SH-SY5Y (cell line): ENCODE data around the gene IGFL4.

Source experiments
- GATA2 ChIP-seq: IDR thresholded peaks from 2 replicates; pipeline ENCODE4 v1.6.1; 2011; ENCODE audit warnings: mild to moderate bottlenecking, low read depth, low read length
- GATA3 ChIP-seq: IDR thresholded peaks from 2 replicates; pipeline ENCODE4 v1.6.1; 2011; ENCODE audit warnings: low read depth, mild to moderate bottlenecking, low read length, moderate library complexity

Gene IGFL4

DNA sequence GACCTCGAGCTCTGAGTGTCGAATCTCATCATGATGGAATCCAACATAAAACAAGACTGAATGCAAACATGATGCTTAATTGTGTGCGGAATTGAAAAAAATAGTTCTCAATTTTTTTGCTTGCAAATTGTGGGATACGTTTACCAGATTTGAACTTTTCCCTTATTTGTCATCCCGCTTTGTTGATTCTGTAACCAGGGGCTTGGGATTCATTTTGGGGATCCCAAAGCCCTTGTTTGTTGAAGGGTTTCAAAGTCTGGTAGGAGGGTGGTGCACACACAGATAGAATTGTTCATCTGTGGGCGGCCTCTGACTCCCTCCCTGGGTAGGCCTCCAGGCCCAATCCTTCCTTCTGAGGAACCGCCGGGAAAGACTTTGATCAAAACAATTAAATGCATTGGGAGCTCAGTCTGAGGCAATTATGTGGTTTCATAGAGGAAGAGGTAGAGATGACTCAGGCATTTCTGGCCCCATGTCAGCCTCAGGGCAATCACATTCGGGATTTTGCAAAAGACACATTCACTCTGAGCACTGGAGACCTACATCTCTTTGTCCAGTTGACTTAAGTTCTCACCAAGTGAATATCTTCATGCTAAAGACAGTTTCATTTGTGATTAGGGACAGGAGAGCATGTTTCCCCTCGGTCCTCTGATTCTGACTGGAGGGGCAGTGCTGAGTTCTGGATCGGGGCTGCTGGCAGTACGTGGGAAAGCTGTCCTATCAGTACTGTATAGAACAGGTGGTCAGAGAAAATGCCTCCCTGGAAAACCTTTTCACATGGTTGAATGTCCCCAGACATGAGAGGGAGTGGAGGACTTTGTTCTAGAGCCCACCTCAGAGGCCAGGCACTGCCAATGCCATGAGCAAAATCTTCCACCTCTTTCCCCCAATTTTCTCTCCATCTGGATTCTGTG, 27.8 kb upstream of the IGFL4 start:
- TF ChIP-seq GATA3 (no peak), GATA2 (no peak)

DNA sequence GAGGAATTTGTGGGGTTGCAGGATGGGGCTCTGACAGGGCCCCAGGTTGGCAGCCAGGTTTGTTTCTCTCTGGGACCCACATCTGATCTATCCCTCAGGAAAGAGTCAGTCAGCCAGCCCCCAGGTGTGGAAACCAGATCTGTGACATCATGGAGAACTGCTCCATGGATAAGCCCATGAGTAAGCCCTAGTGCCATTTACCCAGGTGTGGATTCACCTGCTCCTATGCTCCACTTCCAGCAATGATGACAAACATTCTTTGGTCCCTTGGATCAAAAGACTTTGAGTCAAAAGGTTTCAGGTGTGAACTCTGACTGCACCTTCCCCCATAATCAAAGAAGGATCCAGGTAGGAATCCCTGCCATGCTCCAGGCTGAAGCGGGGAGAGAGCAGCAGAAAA, 26.9 kb upstream of the IGFL4 start:
- TF ChIP-seq GATA3 = no peak
- no peak for TF ChIP-seq GATA2

DNA sequence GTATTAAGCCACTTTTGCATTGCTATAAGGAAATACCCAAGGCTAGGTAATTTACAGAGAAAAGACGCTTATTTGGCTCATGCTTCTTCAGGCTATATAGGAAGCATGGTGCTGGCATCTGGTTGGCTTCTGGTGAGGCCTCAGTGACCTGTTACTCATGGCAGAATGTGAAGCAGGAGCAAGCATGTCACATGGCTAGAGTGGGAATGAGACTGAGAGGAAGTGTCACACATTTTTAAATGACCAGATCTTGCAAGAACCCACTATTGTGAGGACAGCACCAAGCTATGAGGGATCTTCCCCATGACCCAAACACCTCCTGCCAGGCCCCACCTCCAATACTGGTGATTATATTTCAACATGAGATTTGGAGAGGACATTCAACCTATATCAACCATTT, 25.7 kb upstream of the IGFL4 start:
- no peak for TF ChIP-seq GATA3
- TF ChIP-seq GATA2 = no peak

DNA sequence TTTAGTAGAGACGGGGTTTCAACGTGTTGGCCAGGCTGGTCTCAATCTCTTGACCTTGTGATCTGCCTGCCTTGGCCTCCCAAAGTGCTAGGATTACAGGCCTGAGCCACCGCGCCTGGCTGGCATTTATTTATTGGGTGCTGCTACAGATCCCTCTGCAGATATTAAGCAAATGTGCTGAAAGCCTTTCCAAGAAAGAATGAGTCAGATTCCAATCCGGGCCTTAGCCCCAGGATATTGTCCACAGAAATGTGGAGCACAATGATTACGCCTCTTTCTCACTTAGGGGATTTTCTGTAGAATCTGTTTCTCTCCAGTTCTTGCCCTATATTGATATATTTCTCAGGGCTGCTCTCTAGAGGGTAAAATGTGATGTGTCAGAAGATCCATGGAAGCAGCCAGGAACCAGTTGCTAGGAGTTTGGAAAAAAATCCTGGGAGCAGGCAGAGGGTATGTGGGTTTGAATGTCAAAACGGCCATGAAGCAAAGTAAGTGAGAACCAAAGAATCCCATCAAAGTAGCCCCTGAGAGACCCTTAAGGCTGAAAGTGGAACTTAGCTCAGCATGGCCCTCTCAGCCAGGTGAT, 24.8 kb upstream of the IGFL4 start:
- no peak for TF ChIP-seq GATA2
- TF ChIP-seq GATA3 = no peak

DNA sequence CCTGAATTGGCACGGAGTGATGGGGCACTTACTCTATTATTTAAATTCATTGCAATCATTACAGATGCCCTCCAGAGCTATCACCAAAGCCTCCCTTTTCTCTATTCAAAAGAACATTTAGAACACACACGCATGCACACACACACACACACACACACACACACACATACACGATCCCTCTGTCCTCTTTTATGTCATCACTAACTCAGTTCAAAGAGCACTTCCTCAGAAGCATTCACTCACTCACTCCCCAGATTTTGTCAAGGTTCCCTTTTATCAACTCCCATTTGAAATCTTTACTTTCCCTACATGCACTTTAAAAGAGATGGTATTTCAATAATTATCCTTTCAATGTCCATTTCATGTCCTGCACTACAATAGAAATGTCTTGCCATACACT, 22.4 kb upstream of the IGFL4 start:
- TF ChIP-seq GATA2 (no peak), GATA3 (no peak)

DNA sequence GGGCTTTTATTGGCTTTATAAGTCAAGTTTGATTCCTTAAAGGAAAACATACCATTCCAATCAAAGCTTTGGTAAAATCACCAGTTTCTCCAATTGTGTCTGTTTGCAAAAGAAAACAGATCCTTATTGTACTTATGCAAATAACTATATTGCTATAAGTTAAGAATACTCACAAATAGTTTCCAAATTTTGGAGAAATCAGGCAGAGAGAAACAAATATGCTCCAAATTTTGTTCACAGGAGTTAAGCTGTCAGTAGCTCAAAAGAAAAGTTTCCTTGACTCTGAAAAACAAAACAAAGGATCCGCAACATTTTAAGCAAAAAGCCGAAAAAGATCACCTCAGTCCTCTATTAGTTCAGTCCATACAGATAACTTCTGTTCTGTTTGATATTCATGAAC, 19.2 kb upstream of the IGFL4 start:
- TF ChIP-seq GATA3 = no peak
- no peak for TF ChIP-seq GATA2

DNA sequence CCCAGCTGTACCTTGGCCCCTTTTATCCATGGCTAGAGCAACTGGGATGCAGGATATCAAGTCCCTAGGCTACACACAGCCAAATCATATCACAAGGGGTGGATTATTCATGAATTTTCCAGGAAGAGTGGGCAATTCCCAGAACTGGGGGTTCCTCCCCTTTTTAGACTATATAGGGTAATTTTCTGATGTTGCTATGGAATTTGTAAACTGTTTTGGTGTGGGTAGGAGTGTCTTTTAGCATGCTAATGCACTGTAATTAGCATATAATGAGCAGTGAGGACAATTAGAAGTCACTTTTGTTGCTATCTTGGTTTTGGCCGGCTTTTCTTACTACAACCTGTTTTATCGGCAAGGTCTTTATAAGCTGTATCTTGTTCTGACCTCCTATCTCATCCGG, 18.0 kb upstream of the IGFL4 start:
- TF ChIP-seq GATA3 (no peak), GATA2 (no peak)

DNA sequence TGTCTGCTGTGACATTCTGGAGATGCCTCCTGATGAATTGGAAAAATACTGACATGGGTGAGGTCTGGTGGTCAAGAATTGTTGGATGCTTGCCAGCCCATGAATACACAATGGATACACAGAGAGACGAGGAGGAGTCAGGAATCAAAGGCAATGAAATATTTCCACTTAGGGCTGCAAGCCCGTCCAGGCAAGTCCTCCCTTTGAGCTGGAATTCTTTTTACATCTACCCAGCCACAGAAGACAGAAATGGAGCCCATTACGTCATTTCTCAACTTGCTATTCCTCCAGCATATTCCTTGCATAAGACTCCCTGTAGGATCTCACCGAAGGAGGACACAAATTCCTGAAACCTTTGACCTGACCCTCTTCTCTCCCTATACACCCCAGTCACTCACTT, 15.7 kb upstream of the IGFL4 start:
- no peak for TF ChIP-seq GATA3
- TF ChIP-seq GATA2 = no peak

DNA sequence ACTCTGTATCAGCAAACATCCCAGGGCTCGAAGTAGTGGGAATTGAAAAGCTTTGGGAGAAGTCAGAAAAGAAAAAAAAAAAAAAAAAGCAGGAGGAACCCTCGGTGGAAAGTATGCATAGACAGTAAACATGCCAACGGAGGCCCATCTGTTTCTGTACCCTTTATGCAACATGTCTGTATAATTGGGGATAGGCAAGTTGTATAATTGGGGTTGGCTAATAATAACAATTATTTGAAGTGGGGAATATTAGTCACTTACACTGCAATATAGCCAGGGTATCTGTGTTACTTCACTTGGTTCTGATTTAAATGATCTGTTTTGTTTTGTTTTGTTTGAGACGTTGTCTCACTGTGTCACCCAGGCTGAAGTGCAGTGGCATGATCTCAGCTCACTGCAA, 12.1 kb upstream of the IGFL4 start:
- TF ChIP-seq GATA3 (no peak), GATA2 (no peak)

DNA sequence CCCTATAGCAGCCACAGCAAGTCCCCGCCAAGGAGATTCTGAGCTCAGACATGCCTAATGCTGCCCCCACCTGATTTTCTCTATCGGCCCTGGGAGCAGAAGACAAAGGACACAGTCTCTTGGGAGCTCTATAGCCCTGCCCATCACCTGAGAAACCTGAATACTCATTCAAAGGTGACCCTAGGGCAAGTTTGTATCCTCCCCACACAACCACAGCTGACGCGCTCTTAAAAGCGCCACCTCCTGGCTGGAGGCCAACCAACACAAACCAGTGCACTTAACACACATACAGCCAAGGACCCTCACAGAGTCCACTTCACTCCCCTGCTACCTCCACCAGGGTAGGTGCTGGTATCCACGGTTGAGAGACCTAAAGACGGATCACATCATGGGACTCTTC, 8.8 kb upstream of the IGFL4 start:
- TF ChIP-seq GATA3 (no peak), GATA2 (no peak)

DNA sequence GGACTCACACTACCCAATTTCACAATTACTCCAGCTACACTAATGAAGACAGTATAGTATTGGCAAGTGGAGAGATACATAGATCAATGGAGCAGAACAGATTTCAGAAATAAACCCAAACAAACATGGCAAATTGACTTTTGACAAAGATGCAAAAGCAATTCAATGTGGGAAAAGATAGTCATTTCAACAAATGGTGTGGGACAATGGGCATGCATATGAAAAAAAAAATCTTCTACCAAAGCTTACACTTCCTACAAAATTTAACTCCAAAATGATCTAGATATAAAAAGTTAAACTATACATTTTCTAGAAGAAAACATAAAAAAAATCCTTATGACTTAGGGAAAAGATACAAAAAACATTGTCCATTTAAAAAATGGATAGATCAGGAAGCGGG, 2.7 kb upstream of the IGFL4 start:
- TF ChIP-seq GATA3 (no peak), GATA2 (no peak)

DNA sequence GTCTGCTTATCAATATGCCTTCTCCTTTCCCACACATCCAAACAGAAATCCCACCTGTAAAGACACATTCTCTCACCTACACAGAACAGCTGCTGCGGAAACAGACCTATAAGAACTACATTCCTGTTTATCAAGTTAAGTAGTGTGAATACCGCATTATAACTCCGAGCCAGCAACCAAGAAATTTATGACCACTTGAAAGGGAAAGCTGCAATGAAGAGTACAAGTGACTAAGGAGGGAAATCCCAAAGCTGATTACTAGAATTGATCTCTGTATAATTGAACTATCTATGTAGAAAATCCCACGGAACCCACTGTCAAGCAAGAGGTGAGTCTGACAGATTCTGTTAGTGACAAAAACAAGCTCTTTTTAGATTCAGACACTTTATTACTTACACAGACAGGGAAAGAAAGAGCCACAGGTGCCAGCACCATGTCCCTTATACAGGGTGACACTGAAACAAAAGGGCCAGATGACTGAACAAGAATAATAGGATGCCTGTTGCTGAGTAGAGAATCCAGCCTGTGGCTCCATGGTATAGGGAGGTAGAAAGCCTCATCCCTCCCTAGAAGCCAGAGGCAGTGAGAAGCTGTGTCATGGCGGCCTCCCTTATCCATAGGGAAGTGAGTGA, 1.6 kb upstream of the IGFL4 start:
- TF ChIP-seq GATA3 (no peak), GATA2 (no peak)

DNA sequence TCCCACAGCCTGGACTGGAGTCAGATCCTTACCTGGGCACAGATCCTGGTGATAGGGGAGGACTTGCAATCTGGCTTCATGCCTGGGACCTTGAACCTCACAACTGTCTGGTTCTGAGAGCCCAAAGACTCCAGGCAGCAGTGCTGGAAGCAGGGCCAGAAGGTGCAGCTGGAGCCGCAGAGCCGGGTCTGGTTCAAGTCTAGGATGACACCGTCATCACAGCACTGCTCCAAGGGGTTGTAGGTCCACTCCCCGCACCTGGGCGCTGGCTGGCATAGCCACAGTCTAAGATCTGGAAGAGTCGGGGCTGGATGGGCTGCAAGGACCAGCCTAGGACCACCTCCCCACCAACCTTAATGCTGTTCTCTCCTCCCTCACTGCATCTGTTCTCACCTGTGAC, 677 bp downstream of the IGFL4 start:
- no peak for TF ChIP-seq GATA2
- no peak for TF ChIP-seq GATA3

DNA sequence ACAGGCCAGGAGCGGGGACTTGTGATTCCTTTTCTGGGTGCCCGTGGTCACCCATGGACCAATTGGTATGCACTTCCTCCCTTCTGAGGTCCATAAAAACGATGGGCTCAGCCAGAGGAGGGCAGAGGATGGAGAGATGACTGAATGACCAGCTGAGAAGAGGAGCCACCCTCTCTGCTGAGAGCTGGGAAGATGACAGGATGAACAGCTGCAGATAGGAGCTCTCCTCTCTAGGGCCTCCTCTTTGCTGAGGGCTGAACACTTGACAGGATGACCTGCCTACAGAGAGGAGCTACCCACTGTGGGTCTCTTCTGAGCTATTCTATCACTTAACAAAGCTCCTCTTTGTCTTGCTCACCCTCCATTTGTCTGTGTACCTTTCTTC, 4.1 kb downstream of the IGFL4 start:
- TF ChIP-seq GATA2 (no peak), GATA3 (no peak)

DNA sequence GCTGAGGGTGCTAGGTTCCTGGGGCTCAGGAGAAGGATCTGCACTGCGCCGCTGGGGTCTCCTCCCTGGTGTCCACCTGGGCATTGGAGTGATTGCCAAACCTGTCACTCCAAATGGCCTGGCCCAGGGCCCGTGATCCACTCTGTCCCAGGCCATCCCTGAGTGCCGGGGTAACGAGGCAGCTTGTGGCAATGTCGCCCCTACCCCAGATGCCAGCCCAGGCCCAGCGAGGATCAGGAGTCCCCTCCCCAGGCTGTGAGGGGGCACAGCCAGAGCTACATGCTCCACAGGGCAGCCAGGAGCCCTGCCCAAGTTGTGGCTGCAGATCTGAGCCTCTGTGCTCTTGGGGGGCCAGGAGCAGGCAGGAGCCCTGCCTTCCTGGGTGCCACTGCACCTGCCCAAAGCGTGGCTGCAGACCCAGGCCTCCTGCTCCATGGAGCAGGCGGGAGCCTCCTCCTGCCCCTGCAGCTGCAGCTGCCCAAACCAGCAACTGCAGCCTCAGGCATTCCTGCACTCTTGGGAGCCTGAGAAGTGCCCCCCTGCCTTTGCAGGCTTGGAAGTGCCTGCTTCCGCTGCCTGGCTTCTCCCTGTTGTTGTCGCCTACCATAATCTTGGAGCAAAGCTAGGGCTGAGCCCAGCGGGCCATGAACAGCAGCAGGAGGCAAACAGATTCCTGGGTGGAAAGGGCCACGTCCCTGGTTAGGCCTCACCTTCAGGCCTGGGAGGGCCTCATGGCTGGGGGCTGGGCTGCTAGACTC, 4.6 kb downstream of the IGFL4 start:
- TF ChIP-seq GATA2 (no peak), GATA3 (no peak)
